Vein endothelial cell (primary cell): ENCODE results near the gene ENTPD8. TPM values are rescaled to one million over a fixed set of nuclear protein-coding genes. Genes with fewer than 3 reads are reported as not detected.

Experiments
- total RNA-seq: library from RNA; depleted of rRNA; stranded (reverse); fragments of >200 nt; gene quantifications from 2 replicates; pipeline ENCODE4 v1.2.3, GENCODE V29; 2012

Gene ENTPD8
- 0.33 TPM in 1 of 2 replicates, not detected in the other for total RNA-seq

GRCh38 chr9:137441289-137441934, at the start of gene ENTPD8:
Gene ENTPD8 (minus strand): TSS chr9:137441357. CDS start chr9:137438285, 3,072 bp downstream.

GRCh38 chr9:137459152-137459600, 18.0 kb upstream of the ENTPD8 start, which contains the start of gene NSMF:
Gene NSMF (minus strand): TSS chr9:137459334. CDS start chr9:137459102, 232 bp downstream.

GRCh38 chr9:137422604-137423513, 18.3 kb downstream of the ENTPD8 start, which contains the start of the genes EXD3 and NOXA1:
Gene EXD3 (minus strand): TSS chr9:137423162. CDS start chr9:137395357, 27,805 bp downstream.
Gene NOXA1 (plus strand): TSS chr9:137423393. CDS start chr9:137423530, 137 bp downstream.

Other genes with a start within 250 kb of the ENTPD8 start
- gene TPRN, start 240.6 kb downstream of the ENTPD8 start, total RNA-seq = 9.9 and 10.8 TPM in 2 replicates
- 27.1 and 28.9 TPM in 2 replicates for gene TMEM203, start 235.7 kb downstream of the ENTPD8 start, total RNA-seq
- gene NDOR1, start 235.7 kb downstream of the ENTPD8 start, total RNA-seq = 8.3 and 8.8 TPM in 2 replicates
- gene RNF208, start 219.1 kb downstream of the ENTPD8 start, total RNA-seq = 0.19 and 0.65 TPM in 2 replicates
- 0.65 and 0.67 TPM in 2 replicates for gene CYSRT1, start 216.2 kb downstream of the ENTPD8 start, total RNA-seq
- under 0.01 and 0.19 TPM in 2 replicates for gene RNF224, start 213.9 kb downstream of the ENTPD8 start, total RNA-seq
- gene SLC34A3, start 210.5 kb downstream of the ENTPD8 start, total RNA-seq = not detected in 2 replicates
- 199 and 241 TPM in 2 replicates for gene TUBB4B, start 200.1 kb downstream of the ENTPD8 start, total RNA-seq
- not detected in 2 replicates for gene STPG3, start 190.1 kb downstream of the ENTPD8 start, total RNA-seq
- gene NELFB, start 186.0 kb downstream of the ENTPD8 start, total RNA-seq = 73.9 and 77.1 TPM in 2 replicates
- gene TOR4A, start 163.6 kb downstream of the ENTPD8 start, total RNA-seq = 58.3 and 77.4 TPM in 2 replicates
- 46.7 and 64.3 TPM in 2 replicates for gene NRARP, start 139.1 kb downstream of the ENTPD8 start, total RNA-seq
- gene EXD3, start 18.2 kb downstream of the ENTPD8 start, total RNA-seq = 18.1 and 29.1 TPM in 2 replicates
- 1.9 and 2.0 TPM in 2 replicates for gene NOXA1, start 18.0 kb downstream of the ENTPD8 start, total RNA-seq
- gene NSMF, start 18.0 kb upstream of the ENTPD8 start, total RNA-seq = 52.9 and 58.1 TPM in 2 replicates
- 0.65 and 1.1 TPM in 2 replicates for gene PNPLA7, start 109.0 kb upstream of the ENTPD8 start, total RNA-seq
- gene MRPL41, start 110.5 kb upstream of the ENTPD8 start, total RNA-seq = 33.2 and 43.1 TPM in 2 replicates
- gene DPH7, start 137.6 kb upstream of the ENTPD8 start, total RNA-seq = 21.9 and 29.7 TPM in 2 replicates
- 14.7 and 18.4 TPM in 2 replicates for gene ZMYND19, start 149.2 kb upstream of the ENTPD8 start, total RNA-seq
- gene ARRDC1, start 164.3 kb upstream of the ENTPD8 start, total RNA-seq = 31.8 and 32.0 TPM in 2 replicates
- 54.4 and 56.8 TPM in 2 replicates for gene EHMT1, start 177.6 kb upstream of the ENTPD8 start, total RNA-seq